Stimulated activated CD8-positive, alpha-beta memory T cell treated with anti-CD3 and anti-CD28 coated beads, Interleukin-7, amount 100 ng/mL, for 48 hours (primary cell): Measurements from ENCODE around the gene KCNH8.
"Not testable (repeated sequence)": the region's sequence is repeated elsewhere in the genome, so short reads cannot be mapped to it uniquely, and the experiment has no call there.

Experiments used
- DNase-seq, 2 donors: peaks; one replicate each; pipeline ENCODE4 v3.0.0-alpha.2; 2020; ENCODE audit warnings: low read depth in 1 of 2; ENCODE audit errors: extremely low read depth in 1 of 2

The KCNH8 gene

GRCh38 chr3:19171794-19172193 is 23.5 kb downstream of the KCNH8 start:
- no peak for DNase-seq

GRCh38 chr3:19173945-19174344 is 25.6 kb downstream of the KCNH8 start:
- DNase-seq: no peak

- DNase-seq: no peak
Measured at GRCh38 chr3:19183584-19183983, 35.3 kb downstream of the KCNH8 start.

- DNase-seq: no peak
Measured at GRCh38 chr3:19190126-19190525, 41.8 kb downstream of the KCNH8 start.

GRCh38 chr3:19190602-19191001 is 42.3 kb downstream of the KCNH8 start:
- no peak for DNase-seq

GRCh38 chr3:19199131-19199530 is 50.8 kb downstream of the KCNH8 start:
- DNase-seq: no peak

GRCh38 chr3:19202303-19202702 is 54.0 kb downstream of the KCNH8 start:
- DNase-seq: no peak

GRCh38 chr3:19202754-19203153 is 54.4 kb downstream of the KCNH8 start:
- no peak for DNase-seq

GRCh38 chr3:19206540-19206939 is 58.2 kb downstream of the KCNH8 start:
- no peak for DNase-seq

GRCh38 chr3:19213603-19214220 is 65.4 kb downstream of the KCNH8 start:
- DNase-seq: no peak

- no peak for DNase-seq
Measured at GRCh38 chr3:19215427-19215826, 67.1 kb downstream of the KCNH8 start.

GRCh38 chr3:19216669-19217337 is 68.5 kb downstream of the KCNH8 start:
- no peak for DNase-seq

- DNase-seq: no peak
Measured at GRCh38 chr3:19220311-19220710, 72.0 kb downstream of the KCNH8 start.

- no peak for DNase-seq
Measured at GRCh38 chr3:19221081-19221480, 72.8 kb downstream of the KCNH8 start.

- no peak for DNase-seq
Measured at GRCh38 chr3:19226479-19226878, 78.2 kb downstream of the KCNH8 start.

- DNase-seq: no peak
Measured at GRCh38 chr3:19228167-19228566, 79.9 kb downstream of the KCNH8 start.

- no peak for DNase-seq
Measured at GRCh38 chr3:19229086-19229485, 80.8 kb downstream of the KCNH8 start.

- not testable (repeated sequence) for DNase-seq
Measured at GRCh38 chr3:19229881-19230280, 81.6 kb downstream of the KCNH8 start.

- DNase-seq: no peak
Measured at GRCh38 chr3:19231792-19232461, 83.6 kb downstream of the KCNH8 start.

GRCh38 chr3:19232566-19232965 is 84.3 kb downstream of the KCNH8 start:
- DNase-seq: no peak

- not testable (repeated sequence) for DNase-seq
Measured at GRCh38 chr3:19233882-19234784, 85.8 kb downstream of the KCNH8 start.
